Measurements from ENCODE around the gene FAM181A.

The FAM181A gene

DNA sequence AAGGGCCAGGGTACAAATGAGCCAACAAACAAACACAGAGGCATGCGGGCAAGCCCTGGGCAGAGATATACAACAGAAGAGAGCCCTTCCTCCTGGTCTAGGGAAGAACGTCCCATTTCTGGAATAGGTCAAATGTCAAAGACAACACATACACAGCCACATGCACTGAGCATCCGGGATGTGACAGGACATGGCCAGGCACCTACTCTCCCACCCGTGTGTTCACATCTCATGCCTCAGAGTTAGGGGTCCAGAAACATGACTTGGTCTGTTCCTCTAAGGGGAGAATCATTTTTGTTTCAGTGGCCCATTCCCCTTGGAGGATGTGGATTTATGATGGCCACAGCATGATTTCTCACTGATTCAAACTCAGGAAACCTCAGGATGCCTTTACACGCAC, 50.0 kb downstream of the FAM181A start:
- TF ChIP-seq GATA2 (IDR thresholded peaks at IDR 0.05; ENCODE audit: low read depth, low read length) (no peak), GATA3 (IDR thresholded peaks at IDR 0.05; ENCODE audit: low read depth, low read length) (no peak)

DNA sequence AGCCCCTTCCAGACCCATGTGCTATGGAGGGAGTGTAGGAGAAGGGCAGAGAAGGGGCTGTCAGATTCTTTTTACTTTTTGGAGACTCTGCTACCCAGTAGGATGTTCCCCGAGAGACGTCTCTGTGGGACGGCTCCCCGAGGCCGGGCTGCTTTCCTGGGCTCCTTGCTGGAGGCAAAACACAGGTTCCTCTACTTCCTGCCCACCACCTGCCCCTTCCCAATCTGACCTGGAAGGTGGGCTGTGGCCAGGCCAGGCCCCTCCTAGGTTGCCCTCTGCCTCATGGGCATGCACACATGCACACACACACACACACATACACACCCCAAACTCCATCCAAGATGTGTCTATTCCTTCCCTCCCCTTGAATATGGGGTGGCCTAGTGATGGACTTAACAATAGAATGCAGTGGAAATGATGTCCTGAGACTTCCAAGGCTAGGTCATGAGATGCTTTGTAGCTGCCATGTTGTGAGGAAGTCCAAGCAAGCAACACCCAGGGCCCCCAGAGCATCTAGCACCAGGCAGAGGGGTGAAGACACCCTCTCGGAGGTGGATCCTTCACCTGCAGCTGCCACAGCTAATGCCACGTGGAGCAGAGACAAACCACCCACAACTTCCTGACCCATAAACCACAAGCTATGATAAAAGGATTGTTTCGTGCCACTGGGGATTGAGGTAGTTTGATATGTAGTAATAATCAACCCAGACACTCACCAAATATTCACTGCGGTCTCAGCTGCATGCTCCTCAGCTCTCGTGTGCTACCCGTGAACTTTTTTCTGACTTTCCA, 50.8 kb downstream of the FAM181A start:
- TF ChIP-seq GATA2 (IDR thresholded peaks at IDR 0.05; ENCODE audit: low read depth, low read length) = no peak
- no peak for TF ChIP-seq GATA3 (IDR thresholded peaks at IDR 0.05; ENCODE audit: low read depth, low read length)

DNA sequence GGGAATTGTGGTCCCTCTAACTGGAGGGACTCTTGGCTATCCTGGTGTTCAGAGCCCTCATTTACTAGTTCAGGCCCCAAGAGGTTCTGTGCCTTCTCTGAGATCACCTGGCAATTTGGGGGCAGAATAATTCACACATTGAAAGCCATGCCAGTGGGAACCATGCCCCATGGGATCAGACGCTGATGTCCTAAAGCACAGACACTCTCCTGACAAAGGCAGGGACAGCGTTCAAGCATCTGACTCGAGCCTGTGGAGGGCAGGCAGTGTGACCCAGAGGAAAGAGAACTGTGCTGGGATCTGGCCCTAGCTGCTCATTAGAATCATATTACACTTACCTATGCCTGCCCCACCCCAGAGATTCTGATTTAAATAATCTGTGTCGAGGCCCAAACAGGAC, 51.6 kb downstream of the FAM181A start:
- TF ChIP-seq GATA2 (IDR thresholded peaks at IDR 0.05; ENCODE audit: low read depth, low read length) (no peak), GATA3 (IDR thresholded peaks at IDR 0.05; ENCODE audit: low read depth, low read length) (no peak)
